ENCODE results near the gene CNIH2. TPM values are rescaled to one million over a fixed set of nuclear protein-coding genes. Genes with fewer than 3 reads are reported as not detected.

The CNIH2 gene
- total RNA-seq, 1 experiment from 2014 or later = 1.3 TPM

DNA sequence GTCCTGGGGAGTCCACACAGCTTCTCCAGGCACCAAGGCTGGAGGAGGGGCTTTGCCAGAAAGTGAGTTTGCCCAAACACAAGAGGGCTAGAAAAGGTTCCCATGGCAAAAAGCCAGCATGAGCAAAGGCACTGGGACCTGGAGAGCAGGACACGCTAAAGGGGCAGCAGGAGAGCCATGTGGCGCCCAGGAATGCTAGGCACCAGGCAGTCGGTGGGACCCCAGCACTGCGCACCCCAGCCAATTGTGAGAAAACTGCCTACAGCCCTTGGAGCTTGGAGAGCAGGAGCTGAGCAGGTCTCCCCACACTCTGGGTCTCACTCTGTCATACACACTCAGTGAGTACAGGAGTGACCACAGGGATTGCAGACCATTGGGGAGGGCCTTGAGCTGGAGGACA is 14.7 kb upstream of the CNIH2 start:
- H4K20me1 ChIP-seq (ENCODE audit: insufficient read depth) = no peaks in the 10 kb centered on the region
- BruUV-seq (replicated peaks) = no TSS peak
- H3K4me2 ChIP-seq (ENCODE audit: low read length) = no peak overlapping the region
- intact Hi-C loops (cut with micrococcal nuclease) = no loop called here
- H3K27me3 ChIP-seq (ENCODE audit: insufficient read depth, low read length) = no peaks in the 10 kb centered on the region
- peaks cover 5 to 28% of the 10 kb centered on the region in 2 experiments for H3K4me1 ChIP-seq (ENCODE audit: control insufficient read depth in 1 of 2, insufficient read depth in 2 of 2, low read length in 2 of 2)
- H3K9ac ChIP-seq (ENCODE audit: low read length) = no peak overlapping the region
- H3K4me3 ChIP-seq (replicated peaks in 1 of 2; ENCODE audit: low read depth in 1 of 2, low read length in 2 of 2) = no peak overlapping the region
- RAD21 ChIA-PET (ENCODE audit: low non-redundant PET in 1 of 2, low total read pairs in 2 of 2, uncharacterized antibody in 2 of 2, unreplicated experiment in 2 of 2) = no interaction called here
- no peak overlapping the region for H3K27ac ChIP-seq (ENCODE audit: low read depth, low read length)
- TF ChIP-seq EZH2phosphoT487 (IDR thresholded peaks at IDR 0.05; ENCODE audit: borderline replicate concordance) (no peak), SRF (IDR thresholded peaks at IDR 0.05; ENCODE audit: low read depth) (no peak), POLR2A (IDR thresholded peaks at IDR 0.05; ENCODE audit: borderline replicate concordance, extremely low read depth, insufficient read depth, insufficient read length) (no peak), RAD21 (IDR thresholded peaks at IDR 0.05; ENCODE audit: low read depth) (no peak), EGR1 (IDR thresholded peaks at IDR 0.05; ENCODE audit: low read depth) (no peak), SIN3A (IDR thresholded peaks at IDR 0.05; ENCODE audit: low read depth) (no peak), ELF1 (IDR thresholded peaks at IDR 0.05; ENCODE audit: borderline replicate concordance, low read depth) (no peak), CBX3 (IDR thresholded peaks at IDR 0.05; ENCODE audit: low read depth) (no peak), ZNF274 (IDR thresholded peaks at IDR 0.05; ENCODE audit: low read depth, low read length) (no peak)
- TF ChIP-seq, protein P1, sequence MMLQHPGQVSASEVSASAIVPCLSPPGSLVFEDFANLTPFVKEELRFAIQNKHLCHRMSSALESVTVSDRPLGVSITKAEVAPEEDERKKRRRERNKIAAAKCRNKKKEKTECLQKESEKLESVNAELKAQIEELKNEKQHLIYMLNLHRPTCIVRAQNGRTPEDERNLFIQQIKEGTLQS (IDR thresholded peaks at IDR 0.05) = no peak
- TF ChIP-seq, protein P2, sequence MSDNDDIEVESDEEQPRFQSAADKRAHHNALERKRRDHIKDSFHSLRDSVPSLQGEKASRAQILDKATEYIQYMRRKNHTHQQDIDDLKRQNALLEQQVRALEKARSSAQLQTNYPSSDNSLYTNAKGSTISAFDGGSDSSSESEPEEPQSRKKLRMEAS (IDR thresholded peaks at IDR 0.05) = no peak
- ATAC-seq (no peak), DNase-seq (ENCODE audit: low read depth, low spot score) (no peak)
- peaks cover 20% of the 10 kb centered on the region; the same call in 1 of the 2 replicates for H3K79me2 ChIP-seq (ENCODE audit: insufficient read depth, low read length)
- POLR2A ChIA-PET = no interaction called here
- H3K9me3 ChIP-seq (ENCODE audit: control insufficient read depth in 1 of 2, insufficient read depth in 1 of 2, low read depth in 1 of 2, low read length in 2 of 2) = no peaks in the 10 kb centered on the region
- H3K9me2 ChIP-seq (ENCODE audit: insufficient read depth) = no peaks in the 10 kb centered on the region
- peaks cover 6 to 12% of the 10 kb centered on the region in 2 experiments for H3K36me3 ChIP-seq (ENCODE audit: control insufficient read depth in 1 of 2, insufficient read depth in 2 of 2, low read length in 2 of 2)
- CTCF ChIA-PET = interaction anchor here (1.2 kb wide), 1 partner anchor 16 kb away, joined by 3 read pairs; no protein-coding TSS in a partner anchor
- no peak overlapping the region for H2AFZ ChIP-seq (ENCODE audit: low read depth, low read length, poor library complexity, severe bottlenecking)

DNA sequence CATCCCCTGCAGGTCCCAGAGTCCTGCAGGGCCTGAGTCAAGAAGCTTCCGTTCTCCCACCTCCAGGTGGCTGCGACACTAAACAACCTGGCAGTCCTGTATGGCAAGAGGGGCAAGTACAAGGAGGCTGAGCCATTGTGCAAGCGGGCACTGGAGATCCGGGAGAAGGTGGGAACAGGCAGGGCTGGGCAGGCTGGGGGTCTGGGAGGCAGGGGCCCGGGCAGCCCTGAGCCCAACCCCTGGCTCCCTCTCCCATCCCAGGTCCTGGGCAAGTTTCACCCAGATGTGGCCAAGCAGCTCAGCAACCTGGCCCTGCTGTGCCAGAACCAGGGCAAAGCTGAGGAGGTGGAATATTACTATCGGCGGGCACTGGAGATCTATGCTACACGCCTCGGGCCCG is 14.2 kb upstream of the CNIH2 start:
- H3K4me1 ChIP-seq (ENCODE audit: control insufficient read depth in 1 of 2, insufficient read depth in 2 of 2, low read length in 2 of 2) = peaks cover 3 to 23% of the 10 kb centered on the region in 2 experiments
- RAD21 ChIA-PET (ENCODE audit: low non-redundant PET in 1 of 2, low total read pairs in 2 of 2, uncharacterized antibody in 2 of 2, unreplicated experiment in 2 of 2) = no interaction called here
- H3K9ac ChIP-seq (ENCODE audit: low read length) = no peak overlapping the region
- DNase-seq (ENCODE audit: low read depth, low spot score) = no peak
- TF ChIP-seq RAD21 (IDR thresholded peaks at IDR 0.05; ENCODE audit: low read depth) = no peak
- no peak for TF ChIP-seq SRF (IDR thresholded peaks at IDR 0.05; ENCODE audit: low read depth)
- no peak for TF ChIP-seq POLR2A (IDR thresholded peaks at IDR 0.05; ENCODE audit: borderline replicate concordance, extremely low read depth, insufficient read depth, insufficient read length)
- TF ChIP-seq, protein P3, sequence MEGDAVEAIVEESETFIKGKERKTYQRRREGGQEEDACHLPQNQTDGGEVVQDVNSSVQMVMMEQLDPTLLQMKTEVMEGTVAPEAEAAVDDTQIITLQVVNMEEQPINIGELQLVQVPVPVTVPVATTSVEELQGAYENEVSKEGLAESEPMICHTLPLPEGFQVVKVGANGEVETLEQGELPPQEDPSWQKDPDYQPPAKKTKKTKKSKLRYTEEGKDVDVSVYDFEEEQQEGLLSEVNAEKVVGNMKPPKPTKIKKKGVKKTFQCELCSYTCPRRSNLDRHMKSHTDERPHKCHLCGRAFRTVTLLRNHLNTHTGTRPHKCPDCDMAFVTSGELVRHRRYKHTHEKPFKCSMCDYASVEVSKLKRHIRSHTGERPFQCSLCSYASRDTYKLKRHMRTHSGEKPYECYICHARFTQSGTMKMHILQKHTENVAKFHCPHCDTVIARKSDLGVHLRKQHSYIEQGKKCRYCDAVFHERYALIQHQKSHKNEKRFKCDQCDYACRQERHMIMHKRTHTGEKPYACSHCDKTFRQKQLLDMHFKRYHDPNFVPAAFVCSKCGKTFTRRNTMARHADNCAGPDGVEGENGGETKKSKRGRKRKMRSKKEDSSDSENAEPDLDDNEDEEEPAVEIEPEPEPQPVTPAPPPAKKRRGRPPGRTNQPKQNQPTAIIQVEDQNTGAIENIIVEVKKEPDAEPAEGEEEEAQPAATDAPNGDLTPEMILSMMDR (IDR thresholded peaks at IDR 0.05 in 2 of 3, conservative IDR thresholded peaks at IDR 0.05 in 1 of 3; ENCODE audit: borderline replicate concordance in 1 of 3, insufficient read depth in 1 of 3, low read depth in 2 of 3, low read length in 2 of 3) = no peak
- TF ChIP-seq SIN3A (IDR thresholded peaks at IDR 0.05; ENCODE audit: low read depth) = no peak
- TF ChIP-seq EZH2phosphoT487 (IDR thresholded peaks at IDR 0.05; ENCODE audit: borderline replicate concordance) = no peak
- intact Hi-C loops (cut with micrococcal nuclease) = no loop called here
- peaks cover 17% of the 10 kb centered on the region; the same call in 1 of the 2 replicates for H3K79me2 ChIP-seq (ENCODE audit: insufficient read depth, low read length)
- H3K4me3 ChIP-seq (replicated peaks in 1 of 2; ENCODE audit: low read depth in 1 of 2, low read length in 2 of 2) = no peak overlapping the region
- peaks cover 6 to 12% of the 10 kb centered on the region in 2 experiments for H3K36me3 ChIP-seq (ENCODE audit: control insufficient read depth in 1 of 2, insufficient read depth in 2 of 2, low read length in 2 of 2)
- no peaks in the 10 kb centered on the region for H3K27me3 ChIP-seq (ENCODE audit: insufficient read depth, low read length)
- POLR2A ChIA-PET = no interaction called here
- no peak overlapping the region for H3K4me2 ChIP-seq (ENCODE audit: low read length)
- no peaks in the 10 kb centered on the region for H3K9me3 ChIP-seq (ENCODE audit: control insufficient read depth in 1 of 2, insufficient read depth in 1 of 2, low read depth in 1 of 2, low read length in 2 of 2)
- H4K20me1 ChIP-seq (ENCODE audit: insufficient read depth) = no peaks in the 10 kb centered on the region
- H2AFZ ChIP-seq (ENCODE audit: low read depth, low read length, poor library complexity, severe bottlenecking) = no peak overlapping the region
- H3K27ac ChIP-seq (ENCODE audit: low read depth, low read length) = no peak overlapping the region
- no peaks in the 10 kb centered on the region for H3K9me2 ChIP-seq (ENCODE audit: insufficient read depth)
- no peak for ATAC-seq
- BruUV-seq (replicated peaks) = no TSS peak
- CTCF ChIA-PET = interaction anchor here (1.2 kb wide), 1 partner anchor 16 kb away, joined by 3 read pairs; no protein-coding TSS in a partner anchor

Data from HCT116 (cell line).